Stimulated activated CD8-positive, alpha-beta memory T cell treated with anti-CD3 and anti-CD28 coated beads, Interleukin-12 subunit alpha, Interleukin-12 subunit beta, amount 100 ng/mL, for 24 hours (primary cell): ENCODE results near the gene TXNDC15.

Source experiments
- DNase-seq: peaks from one replicate; pipeline ENCODE4 v3.0.0-alpha.2; 2020; ENCODE audit errors: extremely low read depth

The TXNDC15 gene

DNA sequence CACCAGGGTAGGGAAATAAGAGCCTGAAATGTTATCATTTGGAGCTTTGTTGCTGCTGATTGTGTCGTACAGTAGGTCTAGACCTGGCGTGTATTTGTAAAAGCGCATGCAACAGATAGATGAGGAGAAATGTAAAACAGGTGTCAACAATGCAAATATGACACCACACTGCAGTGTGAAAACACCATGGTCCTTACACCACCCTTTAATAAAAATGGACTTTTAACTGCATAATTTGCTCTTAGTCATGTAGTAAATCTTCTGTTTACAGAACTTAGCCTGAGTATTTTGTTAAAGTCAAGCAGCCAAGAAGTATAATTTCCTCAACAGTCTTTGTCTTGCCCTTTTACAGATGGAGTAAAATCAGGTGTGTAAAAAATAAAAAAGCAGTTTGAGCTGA, 44.7 kb downstream of the TXNDC15 start:
- DNase-seq = no peak

GRCh38 chr5:134920848-134921575, 46.8 kb downstream of the TXNDC15 start:
- no peak for DNase-seq

DNA sequence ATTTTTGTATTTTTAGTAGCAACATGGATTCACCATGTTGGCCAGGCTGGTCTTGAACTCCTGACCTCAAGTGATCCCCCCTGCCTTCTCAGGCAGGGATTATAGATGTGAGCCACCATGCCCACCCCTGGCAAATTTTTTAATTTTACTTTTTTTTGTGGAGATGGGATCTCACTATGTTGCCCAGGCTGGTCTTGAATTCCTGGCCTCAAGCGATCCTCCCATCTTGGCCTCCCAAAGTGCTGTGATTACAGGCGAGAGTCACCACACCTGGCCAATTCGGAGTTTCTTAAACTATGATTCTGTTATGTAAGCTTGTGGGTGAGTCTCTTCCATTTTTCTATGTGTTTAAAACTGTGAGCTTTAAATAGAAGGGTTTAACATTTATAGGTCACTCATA, 58.3 kb downstream of the TXNDC15 start:
- DNase-seq = no peak

- no peak for DNase-seq
These were observed 60.0 kb downstream of the TXNDC15 start for GRCh38 chr5:134934202-134934601.

GRCh38 chr5:134935711-134936602, 61.8 kb downstream of the TXNDC15 start:
- no peak for DNase-seq

GRCh38 chr5:134937526-134937925, 63.4 kb downstream of the TXNDC15 start:
- DNase-seq = no peak

GRCh38 chr5:134938030-134938429, 63.9 kb downstream of the TXNDC15 start:
- no peak for DNase-seq

GRCh38 chr5:134939500-134939899, 65.3 kb downstream of the TXNDC15 start:
- DNase-seq = no peak

DNA sequence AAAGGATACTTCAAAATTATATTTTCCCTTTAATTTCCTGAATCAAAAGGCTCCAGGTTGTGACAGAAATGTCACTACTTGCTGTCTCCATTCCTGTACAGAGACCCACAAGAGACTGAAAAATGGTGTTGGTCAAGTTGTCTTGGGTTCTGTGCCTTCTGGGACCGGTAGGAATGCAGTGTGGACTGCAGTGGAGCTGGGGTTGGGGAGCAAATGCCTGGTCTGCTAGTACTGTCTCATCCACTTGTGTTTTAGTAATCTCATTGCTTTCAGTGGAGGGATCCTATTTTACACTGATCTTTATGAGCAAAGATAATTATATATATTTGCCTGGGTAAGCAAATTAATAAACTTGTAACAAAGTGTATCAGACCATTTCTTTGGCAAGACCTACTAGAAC, 69.4 kb downstream of the TXNDC15 start:
- DNase-seq = no peak

- DNase-seq = no peak
These were observed 70.5 kb downstream of the TXNDC15 start for GRCh38 chr5:134944630-134945029.

- DNase-seq = no peak
These were observed 70.9 kb downstream of the TXNDC15 start for GRCh38 chr5:134945041-134945440.

DNA sequence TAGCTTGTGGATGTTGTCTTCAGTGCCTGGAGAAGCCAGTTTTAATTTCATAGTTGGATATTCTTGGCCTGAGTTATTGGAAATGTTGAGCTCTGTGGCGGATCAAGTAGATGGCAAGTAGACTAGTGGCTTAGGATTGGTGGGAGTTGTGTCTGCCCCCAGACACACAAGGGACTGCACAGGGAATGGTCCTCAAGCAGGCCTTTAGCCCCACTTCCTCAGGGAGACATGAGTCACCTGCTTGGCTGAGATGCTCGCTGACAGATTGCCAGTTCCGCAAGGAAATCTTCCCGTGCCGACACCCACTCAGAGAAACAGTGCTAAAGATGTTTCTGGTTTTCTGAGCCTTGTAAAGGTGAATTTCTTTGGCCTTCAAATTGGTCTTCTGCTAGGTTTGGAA, 74.7 kb downstream of the TXNDC15 start:
- DNase-seq = no peak

DNA sequence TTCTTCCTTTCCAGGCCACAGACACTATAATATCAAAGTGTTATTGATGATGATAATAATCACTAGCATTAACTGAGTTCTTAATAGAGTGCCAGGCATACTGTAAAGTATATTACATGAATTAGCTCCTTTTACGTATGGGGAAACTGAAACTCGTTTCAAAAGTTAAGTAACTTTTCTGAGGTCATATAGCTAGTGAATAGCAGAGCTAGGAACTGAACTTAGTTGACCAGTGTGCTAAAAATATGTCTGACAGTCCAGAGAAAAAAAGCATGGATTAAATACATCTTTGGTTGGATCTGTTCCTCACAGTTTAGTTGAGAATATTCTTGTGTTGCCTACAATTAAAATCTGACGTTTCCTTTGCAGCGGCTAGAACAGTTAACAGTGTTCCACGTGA, 75.1 kb downstream of the TXNDC15 start:
- DNase-seq = no peak
